GM12892 (cell line): ENCODE measurements around the gene JARID2.

Experiments
- POLR2A ChIP-seq: IDR thresholded peaks from 2 replicates; pipeline ENCODE4 v1.6.1; 2011; ENCODE audit warnings: low read depth, low read length, control low read depth
- POLR2AphosphoS5 ChIP-seq: IDR thresholded peaks from 2 replicates; pipeline ENCODE4 v1.6.1; 2011; ENCODE audit warnings: low read depth, low read length, control low read depth

DNA sequence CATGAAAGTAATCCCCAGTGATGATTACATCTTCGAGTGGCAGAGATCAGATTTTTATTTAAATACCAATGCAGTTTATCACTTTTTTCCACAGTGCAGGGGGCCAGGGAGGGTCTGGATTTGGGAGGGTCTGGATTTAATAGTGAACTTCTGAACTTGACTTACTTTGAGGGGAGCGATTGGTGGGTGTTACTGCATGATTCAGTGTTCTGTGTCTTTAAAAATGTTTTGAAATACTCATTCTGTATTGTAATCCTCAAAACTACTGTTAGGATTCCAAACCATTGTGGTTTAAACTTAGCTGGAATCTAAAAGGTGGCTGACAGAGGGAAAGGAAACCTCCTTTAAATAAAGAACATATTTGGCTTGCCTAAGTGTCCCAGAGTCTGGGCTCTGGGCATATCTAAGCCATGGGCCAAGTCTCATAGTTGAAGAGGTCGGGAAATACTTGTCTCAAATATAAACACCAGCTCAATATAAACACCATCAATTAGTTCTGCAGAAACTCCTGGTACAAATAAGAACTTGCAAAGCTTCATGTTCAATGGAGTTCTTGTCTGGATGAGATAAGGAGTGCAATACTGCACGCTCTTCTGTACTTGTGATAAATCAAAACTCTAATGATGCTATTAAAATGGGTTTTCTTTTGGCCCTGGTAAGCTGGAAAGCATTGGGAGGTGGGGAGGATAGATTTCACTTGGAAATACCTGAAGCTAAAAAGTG is 14.4 kb downstream of the JARID2 start:
- no peak for TF ChIP-seq POLR2A
- TF ChIP-seq POLR2AphosphoS5 = no peak
